Hepatocyte (in vitro differentiated cells): Measurements from ENCODE around the gene HRH3. TPM values are rescaled to one million over a fixed set of nuclear protein-coding genes. Genes with fewer than 3 reads are reported as not detected.

Experiments used
- DNase-seq: peaks from one replicate; pipeline ENCODE4 v3.0.0-alpha.2; 2016; ENCODE audit warnings: low spot score
- H2AFZ ChIP-seq: fragments of 200-600 bp; sonication (generic); 2 replicates; pipeline ENCODE4 v1.6.0; 2016; ENCODE audit warnings: antibody characterized with exemption, mild to moderate bottlenecking
- H3K27ac ChIP-seq: fragments of 200-600 bp; sonication (generic); 2 replicates; pipeline ENCODE4 v1.5.1; 2016; ENCODE audit warnings: mild to moderate bottlenecking
- H3K27me3 ChIP-seq: fragments of 200-600 bp; sonication (generic); 2 replicates; pipeline ENCODE4 v1.6.1; 2016
- H3K36me3 ChIP-seq: fragments of 200-600 bp; sonication (generic); replicated peaks from 2 replicates; pipeline ENCODE4 v1.5.1; 2016; ENCODE audit warnings: low read depth; ENCODE audit not compliant: insufficient read depth
- H3K4me1 ChIP-seq: fragments of 200-600 bp; sonication (generic); 2 replicates; pipeline ENCODE4 v1.5.1; 2016; ENCODE audit warnings: mild to moderate bottlenecking, moderate library complexity; ENCODE audit not compliant: insufficient read depth
- H3K4me2 ChIP-seq: fragments of 200-600 bp; sonication (generic); 2 replicates; pipeline ENCODE4 v1.6.0; 2016
- H3K4me3 ChIP-seq: fragments of 200-600 bp; sonication (generic); 2 replicates; pipeline ENCODE4 v1.5.1; 2016; ENCODE audit warnings: mild to moderate bottlenecking
- H3K79me2 ChIP-seq: fragments of 200-600 bp; sonication (generic); 2 replicates; pipeline ENCODE4 v1.6.0; 2017; ENCODE audit warnings: mild to moderate bottlenecking
- H3K9me2 ChIP-seq: fragments of 200-600 bp; sonication (generic); replicated peaks from 2 replicates; pipeline ENCODE4 v1.6.0; 2017; ENCODE audit warnings: mild to moderate bottlenecking; ENCODE audit not compliant: insufficient read depth
- H3K9me3 ChIP-seq: fragments of 200-600 bp; sonication (generic); 2 replicates; pipeline ENCODE4 v1.5.1; 2016; ENCODE audit warnings: low read depth, mild to moderate bottlenecking
- H4K20me1 ChIP-seq: fragments of 200-600 bp; sonication (generic); 2 replicates; pipeline ENCODE4 v1.6.0; 2016; ENCODE audit warnings: mild to moderate bottlenecking; ENCODE audit not compliant: insufficient read depth, poor library complexity, severe bottlenecking
- EZH2 ChIP-seq: fragments of 200-600 bp; sonication (generic); IDR thresholded peaks from 2 replicates; pipeline ENCODE4 v1.6.1; 2016; ENCODE audit warnings: antibody characterized with exemption, mild to moderate bottlenecking, borderline replicate concordance
- EZH2phosphoT487 ChIP-seq: fragments of 200-600 bp; sonication (generic); IDR thresholded peaks from one replicate; pipeline ENCODE4 v1.6.1; 2018; ENCODE audit warnings: antibody characterized with exemption, mild to moderate bottlenecking, low read depth, moderate library complexity; ENCODE audit not compliant: unreplicated experiment, severe bottlenecking
- WGBS: methylation state at CpG from one replicate; pipeline ENCODE4 v1.1.6; 2016; ENCODE audit warnings: low lambda C conversion rate; ENCODE audit errors: missing lambda C conversion rate; 5-methylcytosine and 5-hydroxymethylcytosine counted together
- polyA plus RNA-seq: library from polyadenylated mRNA; unstranded; fragments of >200 nt; fragmentation: Nextera tagmentation; extraction: Ambion mirVana; gene quantifications from 2 replicates; pipeline ENCODE4 v1.2.1, GENCODE V29; 2016
- total RNA-seq: library from RNA; depleted of rRNA; stranded (reverse); fragments of >200 nt; gene quantifications from 2 replicates; pipeline ENCODE4 v1.2.3, GENCODE V29; 2014
- TF ChIP-seq, protein P1 (sequence below): fragments of 200-600 bp; sonication (generic); IDR thresholded peaks from 2 replicates; pipeline ENCODE4 v1.5.1; 2016; ENCODE audit warnings: antibody characterized with exemption, mild to moderate bottlenecking; ENCODE audit not compliant: poor library complexity

HRH3 gene
- total and polyA plus RNA-seq, 2 experiments from 2014 or later, result not detected

DNA sequence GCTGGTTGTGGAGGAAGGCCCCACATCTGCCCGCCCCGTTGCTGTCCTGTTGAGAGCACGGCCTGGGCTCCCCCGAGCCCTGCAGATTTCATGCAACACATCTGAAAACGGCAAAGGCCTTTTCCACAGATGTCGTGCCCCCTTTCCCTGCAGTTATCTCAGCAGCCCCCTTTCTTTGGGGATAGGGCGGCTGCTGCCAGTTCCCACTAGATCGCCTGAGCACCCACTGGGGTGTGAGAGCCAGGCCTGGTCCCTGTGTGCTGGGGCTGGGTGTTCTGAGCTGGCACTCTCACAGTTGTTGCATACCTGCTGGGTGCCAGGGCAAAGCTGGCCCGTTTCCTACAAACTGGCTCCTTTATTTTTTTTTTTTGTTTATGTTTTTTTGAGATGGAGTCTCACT, 49.5 kb downstream of the HRH3 start:
- Histone ChIP-seq H3K79me2 (no peaks in the 10 kb centered on the region), H3K4me1 (no peaks in the 10 kb centered on the region), H3K27me3 (no peaks in the 10 kb centered on the region), H3K4me3 (no peak overlapping the region), H3K9me2 (no peaks in the 10 kb centered on the region), H4K20me1 (no peaks in the 10 kb centered on the region), H3K27ac (no peak overlapping the region), H3K36me3 (no peaks in the 10 kb centered on the region), H2AFZ (no peak overlapping the region), H3K9me3 (no peaks in the 10 kb centered on the region), H3K4me2 (no peak overlapping the region)
- DNase-seq, result no peak
- whole genome bisulfite sequencing, result 91% methylated on average over 9 of the region's 9 CpGs
- TF ChIP-seq EZH2 (no peak), EZH2phosphoT487 (no peak)
- TF ChIP-seq, protein P1, sequence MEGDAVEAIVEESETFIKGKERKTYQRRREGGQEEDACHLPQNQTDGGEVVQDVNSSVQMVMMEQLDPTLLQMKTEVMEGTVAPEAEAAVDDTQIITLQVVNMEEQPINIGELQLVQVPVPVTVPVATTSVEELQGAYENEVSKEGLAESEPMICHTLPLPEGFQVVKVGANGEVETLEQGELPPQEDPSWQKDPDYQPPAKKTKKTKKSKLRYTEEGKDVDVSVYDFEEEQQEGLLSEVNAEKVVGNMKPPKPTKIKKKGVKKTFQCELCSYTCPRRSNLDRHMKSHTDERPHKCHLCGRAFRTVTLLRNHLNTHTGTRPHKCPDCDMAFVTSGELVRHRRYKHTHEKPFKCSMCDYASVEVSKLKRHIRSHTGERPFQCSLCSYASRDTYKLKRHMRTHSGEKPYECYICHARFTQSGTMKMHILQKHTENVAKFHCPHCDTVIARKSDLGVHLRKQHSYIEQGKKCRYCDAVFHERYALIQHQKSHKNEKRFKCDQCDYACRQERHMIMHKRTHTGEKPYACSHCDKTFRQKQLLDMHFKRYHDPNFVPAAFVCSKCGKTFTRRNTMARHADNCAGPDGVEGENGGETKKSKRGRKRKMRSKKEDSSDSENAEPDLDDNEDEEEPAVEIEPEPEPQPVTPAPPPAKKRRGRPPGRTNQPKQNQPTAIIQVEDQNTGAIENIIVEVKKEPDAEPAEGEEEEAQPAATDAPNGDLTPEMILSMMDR, result no peak

DNA sequence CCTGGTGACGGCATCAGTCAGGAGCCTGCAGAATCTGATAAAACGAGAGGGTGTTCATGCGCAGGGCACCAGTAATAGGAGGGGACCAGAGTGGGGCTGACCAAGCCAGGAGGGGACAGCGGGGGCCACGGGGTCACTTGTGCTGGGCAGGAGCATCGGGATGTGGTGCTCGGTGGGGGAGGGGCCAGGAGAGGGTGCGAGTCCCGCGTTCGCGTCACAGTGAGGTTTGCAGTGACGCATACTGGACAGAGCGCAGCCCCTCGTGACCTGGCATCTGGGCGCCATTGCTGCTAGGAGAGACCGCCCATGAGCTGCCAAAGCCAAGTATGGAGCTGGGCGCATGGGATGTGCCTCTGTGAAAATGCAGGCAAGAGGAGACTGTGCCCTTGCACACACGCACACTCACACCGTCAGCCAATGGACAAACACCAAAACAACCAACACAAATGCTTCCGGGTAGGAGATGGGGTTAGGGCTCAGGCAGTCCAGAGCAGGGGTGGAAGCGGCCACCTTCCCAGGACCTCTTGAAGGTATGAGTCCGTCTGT, 51.1 kb downstream of the HRH3 start:
- no peak for DNase-seq
- H3K4me1 ChIP-seq, result no peaks in the 10 kb centered on the region

DNA sequence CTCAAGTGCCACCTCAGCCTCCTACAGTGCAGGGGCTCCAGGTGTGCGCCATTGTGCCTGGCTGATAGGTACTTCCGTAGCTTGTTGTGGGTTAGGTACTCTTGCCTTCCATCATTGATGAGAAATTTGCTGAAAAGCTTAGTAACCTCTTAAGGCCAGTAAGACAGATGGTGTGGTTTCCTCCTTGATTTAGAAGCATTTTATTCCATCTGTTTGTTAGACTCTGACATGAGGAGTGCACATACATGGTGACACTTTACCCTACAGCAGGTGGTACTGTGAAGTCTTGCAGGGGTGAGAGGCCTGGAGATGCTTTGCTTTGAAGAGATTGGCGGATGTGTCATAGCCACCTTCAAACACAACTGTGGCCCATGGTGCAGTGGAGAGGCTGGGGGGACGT, 52.0 kb downstream of the HRH3 start:
- Histone ChIP-seq H3K79me2 (no peaks in the 10 kb centered on the region), H3K27me3 (no peaks in the 10 kb centered on the region), H3K4me1 (no peaks in the 10 kb centered on the region), H2AFZ (no peak overlapping the region), H3K36me3 (no peaks in the 10 kb centered on the region), H4K20me1 (no peaks in the 10 kb centered on the region), H3K4me3 (no peak overlapping the region), H3K27ac (no peak overlapping the region), H3K4me2 (no peak overlapping the region), H3K9me3 (no peaks in the 10 kb centered on the region), H3K9me2 (no peaks in the 10 kb centered on the region)
- DNase-seq, result no peak
- TF ChIP-seq EZH2 (no peak), EZH2phosphoT487 (no peak)
- TF ChIP-seq, protein P1, result no peak
- 95% methylated on average over 4 of the region's 4 CpGs for WGBS

More for the DNA sequence above, 51.1 kb downstream of the HRH3 start:
- Histone ChIP-seq H3K9me2 (no peaks in the 10 kb centered on the region), H3K27ac (no peak overlapping the region), H3K4me2 (no peak overlapping the region), H3K27me3 (no peaks in the 10 kb centered on the region), H3K79me2 (no peaks in the 10 kb centered on the region), H3K9me3 (no peaks in the 10 kb centered on the region), H2AFZ (no peak overlapping the region), H4K20me1 (no peaks in the 10 kb centered on the region), H3K4me3 (no peak overlapping the region), H3K36me3 (no peaks in the 10 kb centered on the region)
- 94% methylated on average over 23 of the region's 23 CpGs for WGBS
- TF ChIP-seq EZH2phosphoT487, result no peak
- TF ChIP-seq, protein P1, result no peak
- TF ChIP-seq EZH2, result no peak
